HEK293 (cell line): Measurements from ENCODE around the gene HNF1B.

Source experiments
- CTCF ChIA-PET: fragments of 350-600 bp; formaldehyde crosslinking; extraction: SDS; loops from one replicate; lab custom pipeline; 2021; ENCODE audit warnings: antibody characterized with exemption; lab: Yijun Ruan, JAX
- POLR2A ChIA-PET: fragments of 300-600 bp; formaldehyde crosslinking; extraction: SDS; loops from one replicate; lab custom pipeline; 2020; ENCODE audit warnings: antibody characterized with exemption, inconsistent platforms; lab: Yijun Ruan, JAX
- H3K27ac ChIP-seq: fragments of 200-500 bp; sonication (Bioruptor generic); 2 replicates; pipeline ENCODE4 v1.5.1; 2014; ENCODE audit warnings: low read depth, low read length, control low read depth, inconsistent platforms; ENCODE audit errors: extremely low read depth
- H3K36me3 ChIP-seq, 2 experiments: fragments of 200-500 bp in 1 of 2; sonication (Bioruptor generic) in 1 of 2; 1 replicate in 1 of 2; 2 replicates in 1 of 2; pipeline ENCODE4 v1.5.1; 2014 to 2017; ENCODE audit warnings: inconsistent platforms in 2 of 2, low read length in 2 of 2; ENCODE audit not compliant: control insufficient read depth in 2 of 2, insufficient read depth in 1 of 2
- H3K4me1 ChIP-seq: fragments of 200-500 bp; sonication (Bioruptor generic); 2 replicates; pipeline ENCODE4 v1.5.1; 2014; ENCODE audit warnings: mild to moderate bottlenecking, low read length, inconsistent platforms; ENCODE audit not compliant: control insufficient read depth, insufficient read depth
- H3K4me3 ChIP-seq: 2 replicates; pipeline ENCODE4 v1.5.1; 2011; ENCODE audit warnings: low read depth, mild to moderate bottlenecking, control low read depth, low read length, moderate library complexity
- H3K9me3 ChIP-seq: fragments of 200-500 bp; sonication (Bioruptor generic); 2 replicates; pipeline ENCODE4 v1.5.1; 2014; ENCODE audit warnings: low read depth, low read length, inconsistent platforms; ENCODE audit not compliant: control insufficient read depth, insufficient read depth
- ELK4 ChIP-seq: IDR thresholded peaks from 2 replicates; pipeline ENCODE4 v1.6.1; 2011; ENCODE audit warnings: mild to moderate bottlenecking, low read depth, low read length, borderline replicate concordance
- GLIS2 ChIP-seq: fragments of 450-650 bp; formaldehyde crosslinking; IDR thresholded peaks from 2 replicates; pipeline ENCODE4 v1.5.1; 2016; ENCODE audit warnings: missing biosample characterization, missing genetic modification characterization
- KLF16 ChIP-seq: fragments of 450-650 bp; formaldehyde crosslinking; IDR thresholded peaks from 2 replicates; pipeline ENCODE4 v1.5.1; 2017; ENCODE audit warnings: missing biosample characterization, missing genetic modification characterization
- KLF17 ChIP-seq: fragments of 450-650 bp; formaldehyde crosslinking; IDR thresholded peaks from 2 replicates; pipeline ENCODE4 v1.5.1; 2016; ENCODE audit warnings: missing biosample characterization, missing genetic modification characterization
- PRDM6 ChIP-seq: fragments of 450-650 bp; formaldehyde crosslinking; IDR thresholded peaks from 2 replicates; pipeline ENCODE4 v1.5.1; 2017; ENCODE audit warnings: missing biosample characterization, missing genetic modification characterization
- RBAK ChIP-seq: fragments of 450-650 bp; formaldehyde crosslinking; IDR thresholded peaks from 2 replicates; pipeline ENCODE4 v1.5.1; 2016; ENCODE audit warnings: missing biosample characterization, missing genetic modification characterization
- SP7 ChIP-seq: fragments of 450-650 bp; formaldehyde crosslinking; IDR thresholded peaks from 2 replicates; pipeline ENCODE4 v1.5.1; 2016; ENCODE audit warnings: missing biosample characterization, missing genetic modification characterization
- YY2 ChIP-seq: fragments of 450-650 bp; formaldehyde crosslinking; IDR thresholded peaks from 2 replicates; pipeline ENCODE4 v1.5.1; 2016; ENCODE audit warnings: missing biosample characterization, missing genetic modification characterization
- ZBTB49 ChIP-seq: fragments of 450-650 bp; formaldehyde crosslinking; IDR thresholded peaks from 2 replicates; pipeline ENCODE4 v1.5.1; 2016; ENCODE audit warnings: missing biosample characterization, missing genetic modification characterization, low read depth
- ZFP41 ChIP-seq: fragments of 450-650 bp; formaldehyde crosslinking; IDR thresholded peaks from 2 replicates; pipeline ENCODE4 v1.5.1; 2016; ENCODE audit warnings: missing biosample characterization, missing genetic modification characterization, borderline replicate concordance
- ZNF157 ChIP-seq: fragments of 450-650 bp; formaldehyde crosslinking; IDR thresholded peaks from 2 replicates; pipeline ENCODE4 v1.5.1; 2016; ENCODE audit warnings: missing biosample characterization, missing genetic modification characterization
- ZNF184 ChIP-seq: fragments of 450-650 bp; IDR thresholded peaks from 2 replicates; pipeline ENCODE4 v1.5.1; 2018; ENCODE audit warnings: missing biosample characterization, mild to moderate bottlenecking, missing genetic modification characterization
- ZNF324 ChIP-seq: fragments of 450-650 bp; formaldehyde crosslinking; IDR thresholded peaks from 2 replicates; pipeline ENCODE4 v1.5.1; 2016; ENCODE audit warnings: missing biosample characterization, missing genetic modification characterization
- ZNF501 ChIP-seq: fragments of 450-650 bp; formaldehyde crosslinking; IDR thresholded peaks from 2 replicates; pipeline ENCODE4 v1.5.1; 2016; ENCODE audit warnings: missing biosample characterization, missing genetic modification characterization
- ZNF529 ChIP-seq: fragments of 450-650 bp; formaldehyde crosslinking; IDR thresholded peaks from 2 replicates; pipeline ENCODE4 v1.5.1; 2017; ENCODE audit warnings: missing genetic modification characterization, missing biosample characterization; ENCODE audit not compliant: insufficient replicate concordance
- ZNF544 ChIP-seq: fragments of 450-650 bp; formaldehyde crosslinking; IDR thresholded peaks from 2 replicates; pipeline ENCODE4 v1.5.0; 2017; ENCODE audit warnings: missing biosample characterization, missing genetic modification characterization
- ZNF596 ChIP-seq: fragments of 450-650 bp; IDR thresholded peaks from 2 replicates; pipeline ENCODE4 v1.5.0; 2018; ENCODE audit warnings: missing biosample characterization, mild to moderate bottlenecking, missing genetic modification characterization, moderate library complexity
- ZNF777 ChIP-seq: fragments of 450-650 bp; formaldehyde crosslinking; IDR thresholded peaks from 2 replicates; pipeline ENCODE4 v1.5.1; 2017; ENCODE audit warnings: missing biosample characterization, missing genetic modification characterization, borderline replicate concordance
- ZNF791 ChIP-seq: fragments of 450-650 bp; formaldehyde crosslinking; IDR thresholded peaks from 2 replicates; pipeline ENCODE4 v1.5.1; 2016; ENCODE audit warnings: missing biosample characterization, missing genetic modification characterization
- ZSCAN30 ChIP-seq: fragments of 450-650 bp; IDR thresholded peaks from 2 replicates; pipeline ENCODE4 v1.5.1; 2018; ENCODE audit warnings: missing biosample characterization, mild to moderate bottlenecking, missing genetic modification characterization, moderate library complexity

HNF1B gene

GRCh38 chr17:37662353-37662752 is 82.5 kb downstream of the HNF1B start (continued):
- TF ChIP-seq ZNF596 (tag by site-specific recombination) (no peak), ZNF544 (tag by site-specific recombination) (no peak), ZNF777 (tag by site-specific recombination) (no peak), KLF16 (no peak), YY2 (no peak), ZSCAN30 (tag by site-specific recombination) (no peak)
- TF ChIP-seq, all 188 proteins: peak for 0

GRCh38 chr17:37661400-37662014 is 83.4 kb downstream of the HNF1B start:
- CTCF ChIA-PET, result interaction anchor here (0.6 to 3.3 kb wide), 4 partner anchors 11 to 109 kb away, joined by 3 to 18 read pairs (median 4); no protein-coding TSS in a partner anchor
- Histone ChIP-seq H3K4me3 (no peak overlapping the region), H3K4me1 (no peaks in the 10 kb centered on the region), H3K36me3 (no peaks in the 10 kb centered on the region), H3K9me3 (no peaks in the 10 kb centered on the region), H3K27ac (no peak overlapping the region)
- POLR2A ChIA-PET, result no interaction called here
- TF ChIP-seq ZFP41 (tag by site-specific recombination) (no peak), ZBTB49 (tag by site-specific recombination) (no peak), ZNF529 (tag by site-specific recombination) (no peak), ZNF791 (no peak), ELK4 (no peak), SP7 (tag by site-specific recombination) (no peak), ZNF157 (tag by site-specific recombination) (no peak), RBAK (tag by site-specific recombination) (no peak), KLF17 (no peak), ZNF184 (tag by site-specific recombination) (no peak), PRDM6 (no peak), ZNF501 (tag by site-specific recombination) (no peak), KLF16 (no peak), ZNF324 (no peak), GLIS2 (tag by site-specific recombination) (no peak)
